WERI-Rb-1 (cell line): ENCODE measurements around the gene EPB41L4B.

Experiments used
- DNase-seq: peaks from one replicate; pipeline ENCODE4 v3.0.0-alpha.2; 2020
- H3K27ac ChIP-seq: fragments of 250-450 bp; sonication (Bioruptor Pico); 2 replicates; pipeline ENCODE4 v1.5.1; 2020; ENCODE audit warnings: mild to moderate bottlenecking, moderate library complexity
- H3K27me3 ChIP-seq: fragments of 250-450 bp; sonication (Bioruptor Pico); 2 replicates; pipeline ENCODE4 v1.5.1; 2021; ENCODE audit warnings: mild to moderate bottlenecking, low read depth, moderate library complexity; ENCODE audit not compliant: insufficient read depth, severe bottlenecking
- H3K36me3 ChIP-seq: fragments of 250-450 bp; sonication (Bioruptor Pico); 2 replicates; pipeline ENCODE4 v1.5.1; 2020; ENCODE audit warnings: mild to moderate bottlenecking, moderate library complexity
- H3K4me3 ChIP-seq: 2 replicates; pipeline ENCODE4 v1.5.1; 2011; ENCODE audit warnings: low read depth, mild to moderate bottlenecking, control low read depth, low read length
- H3K9me3 ChIP-seq: fragments of 250-450 bp; sonication (Bioruptor Pico); 2 replicates; pipeline ENCODE4 v1.5.1; 2021; ENCODE audit warnings: mild to moderate bottlenecking, moderate library complexity; ENCODE audit not compliant: severe bottlenecking
- CTCF ChIP-seq: IDR thresholded peaks from 2 replicates; pipeline ENCODE4 v1.5.1; 2011; ENCODE audit warnings: low read depth, mild to moderate bottlenecking, control low read depth, inconsistent platforms, low read length

Gene EPB41L4B

DNA sequence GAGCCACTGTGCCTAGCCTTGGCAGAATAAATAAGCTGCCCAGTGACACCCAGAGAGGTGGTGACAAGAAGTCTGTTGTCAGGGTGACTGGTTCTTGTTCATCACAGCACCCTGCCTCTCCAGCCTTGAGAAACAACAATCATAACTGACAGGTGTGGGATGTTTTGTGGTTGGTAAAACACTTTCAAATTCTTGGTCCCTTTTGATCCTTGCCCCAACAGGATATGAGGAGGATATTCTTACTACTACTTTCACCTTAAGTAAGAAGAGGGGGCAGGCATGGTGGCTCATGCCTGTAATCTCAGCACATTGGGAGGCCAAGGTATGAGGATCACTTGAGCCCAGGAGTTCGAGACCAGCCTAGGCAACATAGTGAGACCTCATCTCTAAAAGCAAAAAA lies 139.6 kb downstream of the EPB41L4B start:
- H3K27me3 ChIP-seq: no peaks in the 10 kb centered on the region
- TF ChIP-seq CTCF: no peak
- H3K9me3 ChIP-seq: no peaks in the 10 kb centered on the region
- no peak for DNase-seq
- no peak overlapping the region for H3K27ac ChIP-seq
- no peaks in the 10 kb centered on the region for H3K36me3 ChIP-seq
- no peak overlapping the region for H3K4me3 ChIP-seq

GRCh38 chr9:109179801-109180523 lies 140.9 kb downstream of the EPB41L4B start:
- Histone ChIP-seq H3K27me3 (no peaks in the 10 kb centered on the region), H3K4me3 (no peak overlapping the region), H3K27ac (no peak overlapping the region), H3K9me3 (no peaks in the 10 kb centered on the region), H3K36me3 (no peaks in the 10 kb centered on the region)
- no peak for TF ChIP-seq CTCF
- no peak for DNase-seq

GRCh38 chr9:109176963-109177362 lies 143.9 kb downstream of the EPB41L4B start:
- Histone ChIP-seq H3K4me3 (no peak overlapping the region), H3K27me3 (no peaks in the 10 kb centered on the region), H3K36me3 (no peaks in the 10 kb centered on the region), H3K27ac (no peak overlapping the region), H3K9me3 (no peaks in the 10 kb centered on the region)
- TF ChIP-seq CTCF: no peak
- no peak for DNase-seq

DNA sequence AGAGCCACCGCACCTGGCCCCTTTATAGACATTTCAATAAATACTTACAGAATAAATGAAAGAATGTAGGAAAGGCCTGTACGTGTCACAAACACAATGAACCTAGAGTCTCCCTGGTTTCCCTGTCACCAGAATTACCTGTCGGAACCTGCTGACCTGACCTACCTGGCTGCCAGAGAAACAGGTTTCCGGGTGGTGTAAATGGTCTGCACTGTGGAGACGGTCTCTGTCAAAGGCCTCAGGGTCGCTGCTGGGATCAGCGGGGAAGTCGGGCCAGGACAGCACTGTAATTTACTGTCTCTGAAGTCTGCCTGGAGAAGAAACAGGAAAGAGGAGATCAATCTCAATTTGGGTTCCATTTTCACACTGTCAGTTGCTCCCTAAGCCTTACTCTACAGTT lies 144.5 kb downstream of the EPB41L4B start:
- Histone ChIP-seq H3K4me3 (no peak overlapping the region), H3K27me3 (no peaks in the 10 kb centered on the region), H3K27ac (no peak overlapping the region), H3K9me3 (no peaks in the 10 kb centered on the region), H3K36me3 (no peaks in the 10 kb centered on the region)
- no peak for DNase-seq
- no peak for TF ChIP-seq CTCF

DNA sequence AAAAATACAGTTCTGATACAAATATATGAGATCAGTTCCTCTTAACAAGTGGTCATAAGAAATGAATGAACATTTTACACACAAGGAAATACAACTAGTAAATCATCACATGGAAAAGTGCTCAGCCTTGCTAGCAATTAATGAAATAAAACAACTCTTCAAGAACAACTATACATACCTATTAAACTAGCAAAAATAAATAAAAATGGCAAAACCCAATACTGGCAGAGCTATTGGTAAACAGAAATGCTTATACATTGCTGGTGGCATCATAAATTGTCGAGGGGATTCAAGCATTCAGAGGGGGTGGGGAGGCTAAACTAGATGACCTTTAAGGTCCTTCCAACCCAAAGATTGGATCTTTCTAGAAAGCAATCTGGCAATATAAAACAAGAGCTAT lies 147.9 kb downstream of the EPB41L4B start:
- H3K27me3 ChIP-seq: no peaks in the 10 kb centered on the region

More for the DNA sequence above, 147.9 kb downstream of the EPB41L4B start:
- Histone ChIP-seq H3K9me3 (no peaks in the 10 kb centered on the region), H3K27ac (no peak overlapping the region), H3K4me3 (no peak overlapping the region), H3K36me3 (no peaks in the 10 kb centered on the region)
- no peak for DNase-seq
- TF ChIP-seq CTCF: no peak
